Psoas muscle (tissue), 8 donors: Measurements from ENCODE around the gene C3orf38. TPM values are rescaled to one million over a fixed set of nuclear protein-coding genes. Genes with fewer than 3 reads are reported as not detected.

Experiments used
- ATAC-seq, 4 donors: fragments of 200-7000 bp; cut with Tn5 transposase; one replicate each; pipeline ENCODE4 v1.9.1; 2020; ENCODE audit warnings: moderate library complexity in 3 of 4, mild to moderate bottlenecking in 2 of 4
- DNase-seq, 2 donors: peaks; one replicate each; pipeline ENCODE4 v3.0.0-alpha.2; 2020
- H3K27ac ChIP-seq: fragments of 200-600 bp; one replicate; pipeline ENCODE4 v1.8.0; 2022
- H3K27me3 ChIP-seq, 3 donors: fragments of 200-600 bp in 1 of 3; one replicate each; pipeline versions ENCODE4 v1.6.1 to v1.8.0; 2013 to 2022; ENCODE audit warnings: low read length in 2 of 3, mild to moderate bottlenecking in 2 of 3, moderate library complexity in 1 of 3; ENCODE audit not compliant: insufficient read depth in 3 of 3
- H3K36me3 ChIP-seq, 2 donors: fragments of 200-600 bp in 1 of 2; one replicate each; pipeline versions ENCODE4 v1.6.1 to v1.8.0; 2013 to 2022; ENCODE audit warnings: low read depth in 1 of 2, mild to moderate bottlenecking in 1 of 2, moderate library complexity in 1 of 2; ENCODE audit not compliant: insufficient read depth in 1 of 2
- H3K4me1 ChIP-seq: fragments of 200-600 bp; one replicate; pipeline ENCODE4 v1.8.0; 2022
- H3K4me3 ChIP-seq: fragments of 200-600 bp; one replicate; pipeline ENCODE4 v1.8.0; 2022; ENCODE audit warnings: mild to moderate bottlenecking
- H3K9me3 ChIP-seq: fragments of 200-600 bp; one replicate; pipeline ENCODE4 v1.8.0; 2022
- CTCF ChIP-seq: fragments of 200-600 bp; IDR thresholded peaks from one replicate; pipeline ENCODE4 v1.8.0; 2022; ENCODE audit warnings: antibody characterized with exemption
- WGBS, 3 donors: extraction: QIAGEN DNeasy Blood & Tissue Kit; methylation state at CpG; one replicate each; pipeline versions ENCODE4 v1.1.6 to v1.1.7; 2013; 5-methylcytosine and 5-hydroxymethylcytosine counted together
- intact Hi-C, 2 donors: fragments of 100-400 bp; cut with DNase I; formaldehyde crosslinking; loops; one replicate each; pipeline versions ENCODE4 v1.11.0 to v1.14.2; 2022
- polyA plus RNA-seq, 3 donors: library from polyadenylated mRNA; stranded (reverse); fragments of 200-250 nt; gene quantifications; one replicate each; pipeline ENCODE4 v1.2.3, GENCODE V29; 2013
- total RNA-seq, 4 donors: library from RNA; stranded (reverse); fragmentation: NEBNext Ultra II Directional in 2 of 4; extraction: Animal tissue kit (Norgen Biotek cat#: 25700) in 2 of 4; gene quantifications; one replicate each; pipeline versions ENCODE4 v1.2.1 to v1.2.4, GENCODE V29; 2021 to 2023
- donor health status: healthy with polysubstance abuse.
- donor health status: DM: no; HTN: no; CAD: no; lungs with moderate emphysema.
- donor health status: Bipolar disorder and iron deficiency.
- donor health status: healthy.
- donor health status: DM: yes; HTN: yes; CAD: no.
- donor health status: DM: no; HTN: no; CAD: no.
- donor health status: DM: no; HTN: no; CAD: no.
- donor health status: DM: yes; HTN: yes; CAD: no.

C3orf38 gene
- total and polyA plus RNA-seq, 7 donors, result 6.5 to 14.8 (median 10.1) TPM

DNA sequence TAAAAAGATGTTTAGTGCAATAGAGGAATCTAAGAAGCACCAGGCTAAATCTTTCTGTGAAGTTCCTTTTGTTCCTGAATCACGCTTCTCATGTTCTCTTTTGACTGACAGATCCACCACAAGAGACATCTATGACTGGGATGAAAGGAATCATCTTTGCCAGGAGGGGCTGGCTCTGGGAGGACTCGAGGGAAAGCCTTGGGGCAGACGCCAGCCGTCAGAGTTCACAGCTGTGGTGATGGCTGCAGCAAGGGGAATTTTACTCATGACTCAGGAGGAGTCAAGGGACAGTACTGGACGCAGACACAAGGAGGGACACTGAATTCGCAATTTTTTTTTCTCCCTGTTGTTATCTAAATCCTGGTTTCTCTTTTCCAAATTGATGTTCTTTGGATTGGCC, 38.7 kb downstream of the C3orf38 start:
- no peak for TF ChIP-seq CTCF
- no peak overlapping the region for H3K27ac ChIP-seq
- no peaks in the 10 kb centered on the region for H3K27me3 ChIP-seq
- H3K4me3 ChIP-seq, result no peak overlapping the region
- intact Hi-C loops, result no loop called here
- peaks cover 7% of the 10 kb centered on the region for H3K9me3 ChIP-seq
- ATAC-seq (peak in 3 of 4 donors; percentile 37 to 46 (median 45)), DNase-seq (peak in 1 of 2 donors; percentile 75)
- WGBS, 3 donors, result 16 to 31% (median 16%) methylated on average over 6 of the region's 6 CpGs
- no peaks in the 10 kb centered on the region for H3K4me1 ChIP-seq
- no peaks in the 10 kb centered on the region for H3K36me3 ChIP-seq

- H3K27me3 ChIP-seq, result no peaks in the 10 kb centered on the region
- DNase-seq (no peak), ATAC-seq (no peak)
- H3K9me3 ChIP-seq, result peaks cover 4% of the 10 kb centered on the region
- H3K27ac ChIP-seq, result no peak overlapping the region
- WGBS, 3 donors, result 89 to 91% (median 90%) methylated on average over 11 of the region's 11 CpGs
- no peaks in the 10 kb centered on the region for H3K4me1 ChIP-seq
- TF ChIP-seq CTCF, result no peak
- H3K4me3 ChIP-seq, result no peak overlapping the region
- intact Hi-C loops, result no loop called here
- H3K36me3 ChIP-seq, result no peaks in the 10 kb centered on the region
Measured at GRCh38 chr3:88189361-88189810, 39.6 kb downstream of the C3orf38 start.

GRCh38 chr3:88191872-88192409, 42.2 kb downstream of the C3orf38 start:
- Histone ChIP-seq H3K4me1 (no peaks in the 10 kb centered on the region), H3K4me3 (no peak overlapping the region), H3K9me3 (no peaks in the 10 kb centered on the region), H3K27ac (no peak overlapping the region), H3K27me3 (no peaks in the 10 kb centered on the region), H3K36me3 (no peaks in the 10 kb centered on the region)
- intact Hi-C loops, result no loop called here
- DNase-seq (no peak), ATAC-seq (no peak)
- no peak for TF ChIP-seq CTCF
- 78 to 82% (median 82%) methylated on average over 4 of the region's 4 CpGs for WGBS, 3 donors

- no peak for DNase-seq
- H3K4me3 ChIP-seq, result no peak overlapping the region
- no peaks in the 10 kb centered on the region for H3K4me1 ChIP-seq
- TF ChIP-seq CTCF, result no peak
- ATAC-seq, result no peak
- no peaks in the 10 kb centered on the region for H3K9me3 ChIP-seq
- intact Hi-C loops, result no loop called here
- H3K27me3 ChIP-seq, result no peaks in the 10 kb centered on the region
- 59 to 72% (median 63%) methylated on average over 3 of the region's 3 CpGs for WGBS, 3 donors
- no peak overlapping the region for H3K27ac ChIP-seq
- H3K36me3 ChIP-seq, result no peaks in the 10 kb centered on the region
Measured at GRCh38 chr3:88192631-88193030, 42.9 kb downstream of the C3orf38 start.

- no peak for DNase-seq
- WGBS, 3 donors, result 88 to 93% (median 90%) methylated on average over 2 of the region's 2 CpGs
- TF ChIP-seq CTCF, result no peak
- ATAC-seq, result no peak
- Histone ChIP-seq H3K36me3 (no peaks in the 10 kb centered on the region), H3K27me3 (no peaks in the 10 kb centered on the region), H3K27ac (no peak overlapping the region), H3K4me1 (no peaks in the 10 kb centered on the region), H3K4me3 (no peak overlapping the region), H3K9me3 (no peaks in the 10 kb centered on the region)
- intact Hi-C loops, result no loop called here
Measured at GRCh38 chr3:88195951-88196434, 46.2 kb downstream of the C3orf38 start.
